RKO (cell line): Measurements from ENCODE around the gene ESPNL.

Source experiments
- DNase-seq: peaks from one replicate; pipeline ENCODE4 v3.0.0-alpha.2; 2016; ENCODE audit warnings: low spot score

Gene ESPNL

GRCh38 chr2:238171575-238172187 is 71.5 kb downstream of the ESPNL start:
- DNase-seq: no peak

GRCh38 chr2:238172439-238172838 is 72.3 kb downstream of the ESPNL start:
- no peak for DNase-seq

DNA sequence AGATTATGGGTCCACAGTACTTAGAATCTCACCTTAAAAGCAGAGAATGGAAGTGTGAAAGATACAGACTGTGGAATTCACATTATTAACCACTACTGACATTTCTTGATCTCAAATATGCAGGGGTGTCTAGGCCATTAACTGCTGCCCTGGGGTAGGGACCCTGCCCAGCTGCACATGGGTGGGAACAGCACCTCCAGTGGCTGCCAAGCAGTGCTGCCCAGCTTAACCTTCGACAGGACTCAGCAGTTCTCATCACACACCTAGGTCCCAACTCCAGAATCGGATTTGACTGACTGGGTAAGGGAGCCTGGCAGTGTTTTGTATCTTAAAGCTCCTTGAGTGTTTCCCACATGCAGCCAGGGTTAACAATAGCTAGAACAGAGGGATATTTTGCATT is 73.6 kb downstream of the ESPNL start:
- no peak for DNase-seq

DNA sequence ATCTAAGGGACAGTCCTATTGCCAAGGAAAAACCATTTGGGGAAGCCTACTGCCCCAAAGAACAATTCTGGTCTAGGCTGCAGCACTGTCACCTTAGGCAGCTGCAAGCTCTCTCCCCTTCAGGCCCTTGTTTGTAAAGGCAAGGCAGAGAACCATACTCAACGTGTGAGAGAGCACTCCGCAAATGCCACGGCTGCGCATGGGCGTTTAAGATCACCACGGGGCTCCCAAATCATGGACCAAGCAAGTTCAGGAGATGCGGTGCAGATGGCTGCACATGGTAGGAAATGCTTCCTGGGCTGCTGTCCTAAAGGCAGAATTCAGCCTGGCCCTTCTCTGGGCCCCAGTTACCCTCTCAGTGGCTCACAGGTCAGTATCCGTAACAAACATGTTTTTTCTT is 74.2 kb downstream of the ESPNL start:
- DNase-seq: no peak

- DNase-seq: no peak
Observed at GRCh38 chr2:238174701-238175100, 74.6 kb downstream of the ESPNL start.

GRCh38 chr2:238176613-238177012 is 76.5 kb downstream of the ESPNL start:
- DNase-seq: no peak

GRCh38 chr2:238180554-238180953 is 80.4 kb downstream of the ESPNL start:
- DNase-seq: no peak

DNA sequence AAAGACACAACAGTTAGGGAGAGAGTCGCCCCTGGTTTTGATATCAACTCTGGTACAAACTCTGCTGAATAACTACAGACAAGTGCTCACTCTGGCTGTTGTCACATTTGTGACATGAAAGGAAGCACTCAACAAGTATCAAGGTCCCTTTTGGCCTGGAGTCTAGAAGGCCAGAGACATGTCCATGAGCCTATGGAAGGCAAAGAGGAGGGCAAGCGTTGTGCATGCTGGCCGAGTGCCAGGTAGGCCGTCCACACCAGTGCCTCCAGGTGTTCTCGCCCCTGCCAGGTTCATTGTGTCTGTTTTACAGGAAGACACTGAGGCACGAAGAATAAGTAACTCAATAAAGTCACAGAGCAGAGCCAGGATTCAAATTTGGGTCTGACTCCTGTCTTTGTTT is 82.2 kb downstream of the ESPNL start:
- no peak for DNase-seq
